ENCODE results near the gene DDAH2. TPM values are rescaled to one million over a fixed set of nuclear protein-coding genes. Genes with fewer than 3 reads are reported as not detected.

The DDAH2 gene
- polyA plus RNA-seq, 1 donor from 2014 or later, result 386 TPM

GRCh38 chr6:31722173-31722572, 6.9 kb downstream of the DDAH2 start:
- H3F3A ChIP-seq (ENCODE audit: insufficient read depth, low read length, poor library complexity, severe bottlenecking), result no peaks in the 10 kb centered on the region
- no peaks in the 10 kb centered on the region for H4K20me1 ChIP-seq (ENCODE audit: insufficient read depth)
- H2AFZ ChIP-seq (ENCODE audit: low read depth, low read length), result no peak overlapping the region
- TF ChIP-seq RAD21 (conservative IDR thresholded peaks at IDR 0.05), result no peak
- TF ChIP-seq REST (IDR thresholded peaks at IDR 0.05; ENCODE audit: borderline replicate concordance), result no peak
- no peak for TF ChIP-seq CTCF (IDR thresholded peaks at IDR 0.05; ENCODE audit: poor library complexity, severe bottlenecking)
- TF ChIP-seq EP300 (conservative IDR thresholded peaks at IDR 0.05; ENCODE audit: poor library complexity, severe bottlenecking), result no peak
- TF ChIP-seq TAF1 (IDR thresholded peaks at IDR 0.05; ENCODE audit: low read depth), result no peak
- TF ChIP-seq SMC3 (conservative IDR thresholded peaks at IDR 0.05; ENCODE audit: poor library complexity), result no peak
- no peak for TF ChIP-seq POLR2AphosphoS5 (IDR thresholded peaks at IDR 0.05)
- TF ChIP-seq MXI1 (conservative IDR thresholded peaks at IDR 0.05; ENCODE audit: poor library complexity, severe bottlenecking), result no peak
- TF ChIP-seq EZH2 (IDR thresholded peaks at IDR 0.05; ENCODE audit: borderline replicate concordance, insufficient read depth, low read length, poor library complexity, severe bottlenecking), result no peak
- no peaks in the 10 kb centered on the region for H3K36me3 ChIP-seq (ENCODE audit: insufficient read depth, low read length)
- no peak overlapping the region for H3K27ac ChIP-seq (ENCODE audit: low read length)
- H3K79me2 ChIP-seq (replicated peaks; ENCODE audit: insufficient read depth, low read length), result no peaks in the 10 kb centered on the region
- H3K4me2 ChIP-seq (ENCODE audit: low read length), result no peak overlapping the region
- no peak overlapping the region for H3K4me3 ChIP-seq (ENCODE audit: low read length)
- H3K27me3 ChIP-seq (ENCODE audit: insufficient read depth, low read depth, low read length), result no peaks in the 10 kb centered on the region
- H3K9me3 ChIP-seq (ENCODE audit: low read length), result no peaks in the 10 kb centered on the region
- no peaks in the 10 kb centered on the region for H3K9me2 ChIP-seq (ENCODE audit: insufficient read depth, low read length)
- H3K9ac ChIP-seq (ENCODE audit: low read length), result no peak overlapping the region

GRCh38 chr6:31721351-31722020, 7.6 kb downstream of the DDAH2 start, which contains the start of gene LY6G6C:
LY6G6C (minus strand) TSS chr6:31721746; CDS start chr6:31721679, 67 bp downstream.
- Histone ChIP-seq H3K27me3 (ENCODE audit: insufficient read depth, low read depth, low read length) (no peaks in the 10 kb centered on the region), H3K36me3 (ENCODE audit: insufficient read depth, low read length) (no peaks in the 10 kb centered on the region), H3K27ac (ENCODE audit: low read length) (no peak within 1 kb of the TSS), H3F3A (ENCODE audit: insufficient read depth, low read length, poor library complexity, severe bottlenecking) (no peaks in the 10 kb centered on the region), H3K9ac (ENCODE audit: low read length) (no peak within 1 kb of the TSS), H3K79me2 (replicated peaks; ENCODE audit: insufficient read depth, low read length) (no peaks in the 10 kb centered on the region), H3K9me2 (ENCODE audit: insufficient read depth, low read length) (no peaks in the 10 kb centered on the region), H3K4me3 (ENCODE audit: low read length) (no peak within 1 kb of the TSS), H2AFZ (ENCODE audit: low read depth, low read length) (no peak within 1 kb of the TSS), H4K20me1 (ENCODE audit: insufficient read depth) (no peaks in the 10 kb centered on the region), H3K4me2 (ENCODE audit: low read length) (no peak within 1 kb of the TSS), H3K9me3 (ENCODE audit: low read length) (no peaks in the 10 kb centered on the region)
- TF ChIP-seq EZH2 (IDR thresholded peaks at IDR 0.05; ENCODE audit: borderline replicate concordance, insufficient read depth, low read length, poor library complexity, severe bottlenecking) (no peak), SMC3 (conservative IDR thresholded peaks at IDR 0.05; ENCODE audit: poor library complexity) (no peak), POLR2AphosphoS5 (IDR thresholded peaks at IDR 0.05) (no peak), CTCF (IDR thresholded peaks at IDR 0.05; ENCODE audit: poor library complexity, severe bottlenecking) (no peak), REST (IDR thresholded peaks at IDR 0.05; ENCODE audit: borderline replicate concordance) (no peak), TAF1 (IDR thresholded peaks at IDR 0.05; ENCODE audit: low read depth) (no peak)
